Cardiac septum (tissue), 1 donor: ENCODE data around the gene LY6G6F. TPM values are rescaled to one million over a fixed set of nuclear protein-coding genes. Genes with fewer than 3 reads are reported as not detected.

Source experiments
- DNase-seq: peaks from one replicate; pipeline ENCODE4 v3.0.0-alpha.2; 2020; ENCODE audit warnings: low spot score
- intact Hi-C: fragments of 100-400 bp; cut with DNase I; formaldehyde crosslinking; loops from one replicate; pipeline ENCODE4 v1.14.0; 2022
- total RNA-seq: library from RNA; stranded (reverse); fragmentation: NEBNext Ultra II Directional; extraction: Animal tissue kit (Norgen Biotek cat#: 25700); gene quantifications from one replicate; pipeline ENCODE4 v1.2.1, GENCODE V29; 2021
- donor health status: DM: no; HTN: no; CAD: no.

Gene LY6G6F
- total RNA-seq, 1 donor from 2014 or later = not detected

DNA sequence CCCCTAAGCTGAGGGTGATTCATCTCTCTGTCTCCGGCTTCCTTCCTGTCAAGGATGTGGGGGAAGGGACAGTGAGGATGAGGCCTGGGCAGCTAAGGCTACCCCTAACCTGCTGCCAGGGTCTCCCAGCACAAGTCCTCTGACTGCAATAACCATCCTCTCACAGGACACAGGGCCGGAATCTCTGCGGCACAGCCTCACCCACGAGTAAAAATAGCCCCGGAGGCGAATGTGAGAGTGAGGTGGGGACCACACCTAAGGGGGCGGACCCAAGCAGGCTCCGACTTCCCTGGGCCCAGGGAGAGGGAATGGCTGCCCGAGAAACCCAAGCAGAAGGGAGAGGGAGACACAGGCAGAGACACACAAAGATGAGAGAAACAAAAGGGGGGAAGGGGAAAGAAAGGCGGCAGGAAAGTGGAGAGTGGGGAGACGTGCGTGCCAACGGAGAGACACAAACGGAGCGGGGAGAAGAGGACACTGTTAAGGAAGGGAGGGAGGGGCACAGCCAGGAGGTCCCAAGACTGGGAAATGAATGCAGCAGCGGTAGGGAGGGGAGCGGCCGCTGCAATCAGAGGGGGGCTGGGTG is 28.2 kb downstream of the LY6G6F start:
- peak; percentile 86 for DNase-seq
- intact Hi-C loops = loop anchor here (5.0 kb wide), 1 partner anchor 62 kb away; the partner anchor contains the start of gene VARS1

DNA sequence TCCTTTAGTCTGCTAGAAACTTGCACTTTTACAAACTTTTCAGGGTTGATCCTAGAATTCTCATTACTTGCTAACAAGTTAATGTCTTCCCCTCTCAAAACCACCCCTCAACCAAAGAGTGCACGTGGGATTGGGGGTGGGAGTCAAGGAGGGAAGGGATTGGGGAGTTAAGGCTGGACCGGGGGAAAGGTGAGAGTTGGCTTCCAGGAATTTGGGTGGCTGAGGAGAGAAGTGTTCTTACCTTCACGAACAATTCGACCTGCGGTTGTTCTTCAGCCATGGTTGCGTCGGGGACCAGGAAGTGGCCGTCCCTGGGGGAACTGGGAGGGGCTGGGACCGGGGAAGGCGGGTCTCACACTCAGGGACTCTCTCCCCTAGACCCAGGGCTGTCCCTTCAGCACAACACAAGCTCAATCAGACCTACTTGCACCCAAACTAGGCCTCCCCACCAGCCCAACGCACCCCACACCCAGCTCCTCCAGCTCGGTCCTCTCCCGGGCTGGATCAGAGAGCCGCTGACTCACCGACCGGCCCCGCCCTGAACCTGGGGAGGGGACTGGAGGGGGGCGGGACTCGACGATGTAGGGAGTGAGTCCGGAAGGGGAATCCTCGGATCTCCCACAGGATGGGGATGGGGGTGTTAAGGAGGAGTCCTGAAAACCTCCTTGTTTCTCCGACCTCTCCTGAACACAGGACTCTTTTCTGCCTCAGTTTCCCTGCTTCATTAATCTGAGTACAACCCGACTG is 29.5 kb downstream of the LY6G6F start, which contains the start of gene CLIC1:
CLIC1 (minus strand) TSS at position 510 of the 747 bp plus-strand sequence; CDS start at position 280, 230 bp downstream.
- intact Hi-C loops = loop anchor here (5.0 kb wide), 1 partner anchor 61 kb away; the partner anchor contains the start of gene VARS1
- peak; percentile 95 for DNase-seq

GRCh38 chr6:31736768-31737314 is 30.2 kb downstream of the LY6G6F start:
- intact Hi-C loops = loop anchor here (5.0 kb wide), 1 partner anchor 60 kb away; the partner anchor contains the start of gene VARS1
- no peak for DNase-seq

- DNase-seq = no peak
- intact Hi-C loops = loop anchor here (5.0 kb wide), 1 partner anchor 60 kb away; the partner anchor contains the start of gene VARS1
These were observed 30.8 kb downstream of the LY6G6F start for GRCh38 chr6:31737315-31737990.

DNA sequence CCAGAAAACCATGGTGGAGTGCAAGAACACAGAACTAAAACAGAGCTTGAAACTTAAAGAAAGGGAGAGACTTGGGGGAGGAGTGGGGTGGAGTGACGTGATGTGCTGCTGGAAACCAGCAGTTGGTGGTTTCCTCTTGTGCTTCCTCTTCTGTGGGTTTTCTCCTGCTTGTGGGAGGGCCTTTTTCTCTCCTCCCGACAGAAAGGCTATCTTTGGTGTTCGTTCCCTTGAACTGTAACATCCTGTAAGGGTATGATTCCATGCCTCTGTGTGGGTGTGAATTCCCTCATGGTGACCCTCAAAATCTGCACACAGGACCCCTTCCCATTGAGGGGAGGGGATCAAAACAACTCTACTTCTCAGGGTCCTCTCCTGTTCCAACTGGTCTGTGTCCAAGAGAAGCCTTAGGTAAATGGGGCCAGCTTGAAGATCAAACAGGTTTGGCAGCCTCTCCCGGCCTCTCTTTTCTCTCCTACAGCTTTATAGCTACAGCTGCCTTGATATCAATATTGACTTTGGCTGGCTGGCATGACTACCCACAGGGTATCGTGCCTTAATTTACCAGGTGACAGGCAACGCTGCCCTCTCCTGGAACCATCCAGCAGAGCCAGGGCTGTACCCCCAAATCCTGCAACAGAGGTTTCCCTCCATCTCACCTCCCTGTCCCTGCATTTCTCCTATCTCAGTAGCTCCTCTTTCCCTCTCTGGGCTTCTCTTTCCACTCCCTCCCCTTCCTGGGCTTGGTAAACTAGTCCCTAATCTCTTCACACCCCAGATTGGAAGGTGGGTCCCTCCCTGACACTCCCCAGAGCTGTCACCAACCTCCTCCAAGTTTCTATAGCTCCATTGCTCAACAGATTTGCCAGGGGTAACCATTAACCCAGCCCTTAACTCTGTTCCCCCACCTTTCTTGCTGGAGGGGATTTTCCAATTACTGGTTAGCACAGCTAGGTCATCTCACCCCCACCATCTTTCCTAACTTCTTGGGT is 31.6 kb downstream of the LY6G6F start:
- peak; percentile 88 for DNase-seq
- intact Hi-C loops = loop anchor here (5.0 kb wide), 1 partner anchor 59 kb away; the partner anchor contains the start of gene VARS1

DNA sequence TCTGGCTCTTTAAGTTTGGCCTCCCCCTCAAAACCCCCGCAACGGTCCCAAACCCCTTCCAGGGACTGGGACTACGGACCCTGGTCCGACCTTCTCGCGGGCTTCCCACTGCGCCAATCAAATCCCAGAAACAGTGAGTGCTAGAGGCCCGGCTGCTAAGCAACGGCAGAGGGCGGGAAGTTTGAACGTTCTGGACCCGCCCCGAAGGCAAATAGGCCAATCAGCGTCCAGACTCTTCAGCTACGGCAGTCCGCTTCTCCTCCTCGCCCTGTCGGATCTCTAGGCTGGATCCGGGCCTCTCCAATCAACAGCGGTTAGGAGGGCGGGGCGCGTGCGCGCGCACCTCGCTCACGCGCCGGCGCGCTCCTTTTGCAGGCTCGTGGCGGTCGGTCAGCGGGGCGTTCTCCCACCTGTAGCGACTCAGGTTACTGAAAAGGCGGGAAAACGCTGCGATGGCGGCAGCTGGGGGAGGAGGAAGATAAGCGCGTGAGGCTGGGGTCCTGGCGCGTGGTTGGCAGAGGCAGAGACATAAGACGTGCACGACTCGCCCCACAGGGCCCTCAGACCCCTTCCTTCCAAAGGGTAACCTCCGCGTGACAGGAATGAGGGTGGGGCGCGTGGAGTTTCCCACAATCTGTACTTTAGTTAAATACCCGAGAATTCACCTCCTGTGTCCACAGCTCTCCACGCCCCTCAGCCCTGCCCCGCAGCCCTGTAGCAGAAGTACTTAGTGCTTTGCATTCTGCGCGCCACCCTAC is 33.2 kb downstream of the LY6G6F start, which contains the start of gene MSH5:
MSH5 (plus strand) TSS at position 367 of the 758 bp plus-strand sequence. CDS start 462 bp downstream, outside the sequence.
- intact Hi-C loops = loop anchor here (5.0 kb wide), 1 partner anchor 57 kb away; the partner anchor contains the start of gene VARS1
- DNase-seq = peak; percentile 99

DNA sequence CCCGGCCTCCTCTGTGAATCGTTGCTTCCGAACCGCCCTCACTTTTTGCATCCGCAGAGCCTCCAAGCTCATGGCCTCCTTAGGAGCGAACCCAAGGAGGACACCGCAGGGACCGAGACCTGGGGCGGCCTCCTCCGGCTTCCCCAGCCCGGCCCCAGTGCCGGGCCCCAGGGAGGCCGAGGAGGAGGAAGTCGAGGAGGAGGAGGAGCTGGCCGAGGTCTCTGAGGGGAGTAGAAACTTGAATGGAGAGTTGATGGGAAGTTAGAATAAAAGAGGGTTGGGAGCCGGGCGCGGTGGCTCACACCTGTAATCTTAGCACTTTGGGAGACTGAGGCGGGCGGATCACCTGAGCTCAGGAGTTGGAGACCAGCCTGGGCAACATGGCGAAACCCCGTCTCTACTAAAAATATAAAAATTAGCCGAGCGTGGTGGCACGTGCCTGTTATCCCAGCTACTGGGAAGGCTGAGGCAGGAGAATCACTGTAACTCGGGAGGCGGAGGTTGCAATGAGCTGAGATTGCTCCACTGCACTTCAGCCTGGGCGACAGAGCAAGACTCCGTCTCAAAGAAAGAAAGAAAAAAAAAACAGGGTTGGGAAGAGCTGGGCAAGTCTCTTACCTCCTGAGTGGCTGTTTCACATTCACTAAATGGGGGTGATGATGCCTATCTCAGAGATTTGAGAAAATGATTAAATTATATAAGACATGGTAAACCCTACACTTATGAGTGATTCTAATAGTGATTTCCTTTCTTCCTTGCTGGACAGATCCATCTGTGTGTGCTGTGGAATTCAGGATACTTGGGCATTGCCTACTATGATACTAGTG is 33.9 kb downstream of the LY6G6F start:
- intact Hi-C loops = no loop called here
- no peak for DNase-seq

GRCh38 chr6:31741815-31742214 is 35.1 kb downstream of the LY6G6F start:
- DNase-seq = no peak
- intact Hi-C loops = no loop called here

- intact Hi-C loops = no loop called here
- DNase-seq = no peak
These were observed 36.2 kb downstream of the LY6G6F start for GRCh38 chr6:31742894-31743293.

- intact Hi-C loops = no loop called here
- DNase-seq = no peak
These were observed 37.8 kb downstream of the LY6G6F start for GRCh38 chr6:31744422-31744821.

DNA sequence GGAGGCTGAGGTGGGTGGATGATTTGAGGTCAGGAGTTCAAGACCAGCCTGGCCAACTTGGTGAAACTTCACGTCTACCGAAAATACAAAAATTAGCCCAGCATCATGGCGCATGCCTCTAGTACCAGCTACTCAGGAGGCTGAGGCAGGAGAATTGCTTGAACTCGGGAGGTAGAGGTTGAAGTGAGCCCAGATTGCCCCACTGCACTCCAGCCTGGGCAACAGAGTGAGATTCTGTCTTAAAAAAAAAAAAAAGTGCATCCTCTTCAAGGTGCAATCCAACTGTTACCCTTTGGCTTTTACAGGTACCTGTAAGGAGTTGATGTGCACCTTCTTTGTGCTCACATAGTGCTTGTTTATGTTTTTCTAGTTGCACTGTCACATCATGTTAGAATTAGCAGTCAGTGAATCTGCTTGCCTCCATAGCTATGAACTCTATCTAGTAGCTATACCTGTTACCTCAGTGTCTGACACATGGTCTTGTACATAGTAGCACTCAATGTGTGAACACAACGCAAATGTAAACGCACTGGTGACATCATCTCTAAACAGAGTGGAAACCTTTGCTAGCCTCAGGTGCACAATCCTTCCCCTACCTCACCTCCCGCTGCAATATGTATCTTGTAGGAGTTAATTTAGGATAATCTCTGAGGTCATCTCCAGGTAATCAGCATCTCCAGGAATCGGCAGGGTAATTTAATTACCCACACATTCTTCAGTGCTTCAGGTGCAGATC is 42.8 kb downstream of the LY6G6F start:
- no peak for DNase-seq
- intact Hi-C loops = no loop called here

DNA sequence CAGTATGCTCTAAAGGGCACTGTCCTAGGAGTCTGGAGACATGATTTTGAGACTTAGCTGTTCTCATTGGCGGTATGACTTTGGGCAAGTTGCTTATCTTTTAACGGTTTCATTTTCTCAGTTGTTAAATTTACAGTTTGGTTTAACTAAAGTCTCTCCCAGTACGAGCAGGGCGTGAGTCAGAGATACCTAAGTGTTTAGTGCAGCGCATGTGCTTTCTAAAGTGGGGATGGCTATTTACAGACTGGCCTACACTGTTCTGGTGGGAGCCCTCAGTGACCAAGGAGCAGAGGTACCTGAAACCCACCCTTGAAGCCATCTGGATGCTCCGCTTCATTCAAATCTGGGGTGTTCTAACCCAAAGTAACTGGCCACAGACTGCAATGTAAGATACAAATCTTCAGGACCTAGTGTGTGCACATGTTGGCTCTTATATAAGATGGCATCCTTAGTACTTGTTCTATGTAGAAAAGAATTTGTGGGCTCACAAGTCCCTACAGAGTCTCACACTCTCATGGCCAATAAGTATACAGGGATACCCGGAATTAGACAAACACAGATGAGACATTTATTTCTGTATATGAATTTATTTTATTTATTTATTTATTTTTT is 43.9 kb downstream of the LY6G6F start:
- intact Hi-C loops = no loop called here
- DNase-seq = no peak

- DNase-seq = no peak
- intact Hi-C loops = no loop called here
These were observed 46.2 kb downstream of the LY6G6F start for GRCh38 chr6:31752739-31753319.

GRCh38 chr6:31758281-31758680 is 51.6 kb downstream of the LY6G6F start:
- DNase-seq = no peak
- intact Hi-C loops = no loop called here
